Gastroesophageal sphincter (tissue), 4 donors: ENCODE measurements around the gene LTA. TPM values are rescaled to one million over a fixed set of nuclear protein-coding genes. Genes with fewer than 3 reads are reported as not detected.
A peak's percentile ranks its signal among the peaks of the same experiment; 100 is the strongest.
"Not testable (repeated sequence)": the region's sequence is repeated elsewhere in the genome, so short reads cannot be mapped to it uniquely, and the experiment has no call there.

Experiments used
- ATAC-seq: fragments of 150-250 bp; one replicate; pipeline ENCODE4 v1.9.1; 2016; ENCODE audit warnings: mild to moderate bottlenecking, moderate library complexity
- H3K27ac ChIP-seq, 4 donors: fragments of 200-600 bp; sonication (generic) in 3 of 4; 1 replicate in 3 of 4; 2 replicates in 1 of 4; pipeline ENCODE4 v1.5.1; 2016 to 2019
- H3K27me3 ChIP-seq: fragments of 200-600 bp; sonication (generic); one replicate; pipeline ENCODE4 v1.5.1; 2019
- H3K36me3 ChIP-seq, 2 donors: fragments of 200-600 bp; sonication (generic); one replicate each; pipeline ENCODE4 v1.5.1; 2019; ENCODE audit warnings: control low read depth in 1 of 2
- H3K4me1 ChIP-seq, 3 donors: fragments of 200-600 bp; sonication (generic); 1 replicate in 2 of 3; 2 replicates in 1 of 3; pipeline ENCODE4 v1.5.1; 2016 to 2019; ENCODE audit warnings: control low read depth in 2 of 3
- H3K4me3 ChIP-seq, 2 donors: fragments of 200-600 bp; sonication (generic); one replicate each; pipeline ENCODE4 v1.5.1; 2019; ENCODE audit warnings: mild to moderate bottlenecking in 1 of 2, moderate library complexity in 1 of 2
- H3K9me3 ChIP-seq, 3 donors: fragments of 200-600 bp; sonication (generic); one replicate each; pipeline ENCODE4 v1.5.1; 2017 to 2019; ENCODE audit warnings: control low read depth in 2 of 3
- EP300 ChIP-seq: sonication (generic); formaldehyde crosslinking; IDR thresholded peaks from one replicate; pipeline ENCODE4 v1.6.1; 2017; ENCODE audit warnings: antibody characterized with exemption, mild to moderate bottlenecking
- POLR2A ChIP-seq, 2 donors: fragments of 450-650 bp; IDR thresholded peaks; one replicate each; pipeline ENCODE4 v1.6.1; 2017; ENCODE audit warnings: antibody characterized with exemption in 2 of 2, mild to moderate bottlenecking in 2 of 2, moderate library complexity in 1 of 2
- POLR2AphosphoS5 ChIP-seq: sonication (generic); formaldehyde crosslinking; IDR thresholded peaks from one replicate; pipeline ENCODE4 v1.6.1; 2017; ENCODE audit warnings: antibody characterized with exemption
- WGBS, 2 donors: methylation state at CpG; one replicate each; pipeline ENCODE4 v1.1.5; 2018; ENCODE audit warnings: low coverage in 1 of 2; 5-methylcytosine and 5-hydroxymethylcytosine counted together
- total RNA-seq, 4 donors: library from RNA; depleted of rRNA; stranded (reverse); fragments of >200 nt; gene quantifications; one replicate each; pipeline ENCODE4 v1.1.0, GENCODE V29; 2016
- TF ChIP-seq, protein P1 (sequence below), 4 experiments: fragments of 200-600 bp in 2 of 4; fragments of 450-650 bp in 2 of 4; sonication (generic) in 1 of 4; IDR thresholded peaks; one replicate each; pipeline ENCODE4 v1.5.1; 2017 to 2019; ENCODE audit warnings: antibody characterized with exemption in 4 of 4, mild to moderate bottlenecking in 2 of 4, moderate library complexity in 2 of 4

LTA gene
- total RNA-seq, 4 donors from 2014 or later, result not detected

DNA sequence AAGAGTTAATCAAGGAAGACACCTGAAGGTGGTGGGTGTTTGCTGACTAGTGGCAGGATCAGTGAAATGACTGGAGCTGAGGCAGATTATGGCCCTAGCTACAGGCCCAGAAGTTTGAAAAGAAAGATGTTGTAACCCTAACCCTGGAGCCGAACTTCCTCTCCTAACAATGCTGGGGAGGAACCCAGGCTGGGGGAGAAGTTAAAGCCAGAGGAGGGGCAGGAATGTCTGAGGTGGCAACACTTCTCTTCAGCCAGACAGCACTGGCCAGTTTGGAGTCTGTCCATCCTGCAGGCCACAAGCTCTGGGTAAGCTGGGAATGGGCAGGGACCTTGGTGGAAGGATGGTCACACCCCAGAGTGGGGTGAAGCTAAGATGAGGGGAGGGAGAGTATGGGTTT lies 13.9 kb downstream of the LTA start, which contains the start of gene LST1:
Gene LST1 (plus strand): TSS at position 270 of the 400 bp plus-strand sequence. CDS start 1,023 bp downstream, outside the sequence.
- 57 to 78% methylated on average over 1 of the region's 1 CpG for WGBS, 2 donors
- peak; percentile 17 for ATAC-seq
- Histone ChIP-seq H3K27me3 (peaks cover 24% of the 10 kb centered on the region), H3K27ac (peak within 1 kb of the TSS in 1 of 4 donors; percentile 44), H3K4me1 (peaks cover 0 to 14% (median 9%) of the 10 kb centered on the region in 3 donors), H3K9me3 (no peaks in the 10 kb centered on the region), H3K4me3 (no peak within 1 kb of the TSS), H3K36me3 (no peaks in the 10 kb centered on the region)
- TF ChIP-seq POLR2AphosphoS5 (no peak), EP300 (no peak), POLR2A (IDR thresholded peaks at IDR 0.05) (no peak)
- TF ChIP-seq, protein P1, sequence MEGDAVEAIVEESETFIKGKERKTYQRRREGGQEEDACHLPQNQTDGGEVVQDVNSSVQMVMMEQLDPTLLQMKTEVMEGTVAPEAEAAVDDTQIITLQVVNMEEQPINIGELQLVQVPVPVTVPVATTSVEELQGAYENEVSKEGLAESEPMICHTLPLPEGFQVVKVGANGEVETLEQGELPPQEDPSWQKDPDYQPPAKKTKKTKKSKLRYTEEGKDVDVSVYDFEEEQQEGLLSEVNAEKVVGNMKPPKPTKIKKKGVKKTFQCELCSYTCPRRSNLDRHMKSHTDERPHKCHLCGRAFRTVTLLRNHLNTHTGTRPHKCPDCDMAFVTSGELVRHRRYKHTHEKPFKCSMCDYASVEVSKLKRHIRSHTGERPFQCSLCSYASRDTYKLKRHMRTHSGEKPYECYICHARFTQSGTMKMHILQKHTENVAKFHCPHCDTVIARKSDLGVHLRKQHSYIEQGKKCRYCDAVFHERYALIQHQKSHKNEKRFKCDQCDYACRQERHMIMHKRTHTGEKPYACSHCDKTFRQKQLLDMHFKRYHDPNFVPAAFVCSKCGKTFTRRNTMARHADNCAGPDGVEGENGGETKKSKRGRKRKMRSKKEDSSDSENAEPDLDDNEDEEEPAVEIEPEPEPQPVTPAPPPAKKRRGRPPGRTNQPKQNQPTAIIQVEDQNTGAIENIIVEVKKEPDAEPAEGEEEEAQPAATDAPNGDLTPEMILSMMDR (IDR thresholded peaks at IDR 0.05), result no peak

GRCh38 chr6:31586599-31587281 lies 14.7 kb downstream of the LTA start:
- 60 to 83% methylated on average over 2 of the region's 9 CpGs for WGBS, 2 donors
- Histone ChIP-seq H3K4me3 (no peak overlapping the region), H3K9me3 (no peaks in the 10 kb centered on the region), H3K27ac (peak overlapping the region in 1 of 4 donors; percentile 44), H3K27me3 (peaks cover 24% of the 10 kb centered on the region), H3K4me1 (peaks cover 0 to 7% (median 7%) of the 10 kb centered on the region in 3 donors), H3K36me3 (no peaks in the 10 kb centered on the region)
- no peak for ATAC-seq
- TF ChIP-seq, protein P1 (IDR thresholded peaks at IDR 0.05), result no peak
- TF ChIP-seq POLR2AphosphoS5, result no peak
- TF ChIP-seq EP300, result no peak

DNA sequence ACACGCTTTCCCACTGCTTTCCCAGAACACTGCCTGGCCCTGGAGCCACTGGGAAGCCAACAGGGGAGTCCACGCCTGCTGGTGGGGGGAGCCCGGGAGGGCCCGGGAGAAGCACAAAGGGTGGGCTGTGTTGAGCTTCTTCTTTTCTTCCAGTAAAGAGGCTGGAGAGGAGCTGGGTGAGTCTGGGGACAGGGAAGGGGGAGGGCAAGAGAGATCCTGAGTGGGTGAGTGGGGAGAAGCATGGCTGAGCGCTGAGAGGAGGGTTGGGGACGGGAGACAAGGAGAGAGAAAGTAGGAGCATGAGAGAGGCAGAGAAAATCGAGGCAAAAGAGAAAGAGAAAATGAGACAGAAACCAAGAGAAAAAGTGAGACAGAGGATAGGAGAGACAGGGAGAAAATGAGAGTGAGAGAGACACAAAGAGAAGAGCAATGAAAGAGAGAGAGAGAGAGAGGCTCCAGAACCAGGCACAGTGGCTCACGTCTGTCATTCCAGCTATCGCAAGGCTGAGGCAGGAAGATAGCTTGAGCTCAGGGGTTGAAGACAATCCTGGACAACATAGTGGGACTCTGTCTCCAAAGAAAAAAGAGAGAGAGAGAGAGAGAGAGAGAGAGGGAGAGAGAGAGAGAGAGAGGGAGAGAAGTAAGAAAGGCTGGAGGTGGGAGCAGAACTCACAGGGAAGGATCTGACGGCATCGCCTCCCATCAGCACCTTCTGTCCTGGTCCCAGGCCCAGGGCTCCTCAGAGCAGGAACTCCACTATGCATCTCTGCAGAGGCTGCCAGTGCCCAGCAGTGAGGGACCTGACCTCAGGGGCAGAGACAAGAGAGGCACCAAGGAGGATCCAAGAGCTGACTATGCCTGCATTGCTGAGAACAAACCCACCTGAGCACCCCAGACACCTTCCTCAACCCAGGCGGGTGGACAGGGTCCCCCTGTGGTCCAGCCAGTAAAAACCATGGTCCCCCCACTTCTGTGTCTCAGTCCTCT lies 16.0 kb downstream of the LTA start:
- TF ChIP-seq POLR2A (IDR thresholded peaks at IDR 0.05), result no peak
- no peak for TF ChIP-seq POLR2AphosphoS5
- no peak for TF ChIP-seq EP300
- TF ChIP-seq, protein P1 (IDR thresholded peaks at IDR 0.05), result no peak
- H3K4me3 ChIP-seq, result no peak overlapping the region
- no peak for ATAC-seq
- no peak overlapping the region for H3K27ac ChIP-seq
- no peaks in the 10 kb centered on the region for H3K9me3 ChIP-seq
- no peaks in the 10 kb centered on the region for H3K4me1 ChIP-seq
- H3K27me3 ChIP-seq, result peaks cover 24% of the 10 kb centered on the region
- 58 to 64% methylated on average over 5 to 7 of the region's 12 CpGs for WGBS, 2 donors
- H3K36me3 ChIP-seq, result no peaks in the 10 kb centered on the region

- Histone ChIP-seq H3K9me3 (no peaks in the 10 kb centered on the region), H3K27ac (no peak overlapping the region), H3K4me3 (no peak overlapping the region), H3K4me1 (no peaks in the 10 kb centered on the region), H3K27me3 (peaks cover 24% of the 10 kb centered on the region), H3K36me3 (no peaks in the 10 kb centered on the region)
- WGBS, 2 donors, result 25 to 57% methylated on average over 2 to 5 of the region's 9 CpGs
- TF ChIP-seq EP300, result no peak
- TF ChIP-seq POLR2AphosphoS5, result no peak
- TF ChIP-seq POLR2A (IDR thresholded peaks at IDR 0.05), result no peak
- TF ChIP-seq, protein P1 (IDR thresholded peaks at IDR 0.05), result no peak
- ATAC-seq, result no peak
Measured at GRCh38 chr6:31588871-31589650, 17.0 kb downstream of the LTA start.

GRCh38 chr6:31590691-31591090 lies 18.6 kb downstream of the LTA start:
- not testable (repeated sequence) for H3K4me1 ChIP-seq, H3K4me3 ChIP-seq, H3K36me3 ChIP-seq, H3K27ac ChIP-seq, H3K9me3 ChIP-seq, ATAC-seq
- peaks cover 24% of the 10 kb centered on the region for H3K27me3 ChIP-seq
- WGBS, 2 donors, result 72 to 100% methylated on average over 1 to 5 of the region's 5 CpGs
